MM.1S (cell line): ENCODE data around the gene B4GALT5.

Source experiments
- CTCF ChIP-seq: fragments of 300-600 bp; sonication (generic); IDR thresholded peaks from 2 replicates; pipeline ENCODE4 v1.5.1; 2016; ENCODE audit warnings: antibody characterized with exemption, low read length, mixed read lengths
- EZH2 ChIP-seq: fragments of 300-600 bp; sonication (generic); optimal IDR thresholded peaks from 2 replicates; pipeline ENCODE3; 2017; ENCODE audit warnings: low read depth, mild to moderate bottlenecking, antibody characterized with exemption, low read length, mixed read lengths
- EZH2phosphoT487 ChIP-seq: fragments of 300-600 bp; sonication (generic); IDR thresholded peaks from 2 replicates; pipeline ENCODE4 v1.6.1; 2018; ENCODE audit warnings: antibody characterized with exemption, low read length

- no peak for TF ChIP-seq CTCF
- no peak for TF ChIP-seq EZH2phosphoT487
- no peak for TF ChIP-seq EZH2
Observed at GRCh38 chr20:49641683-49642656, 71.7 kb downstream of the B4GALT5 start.
